IPS-18a (cell line): ENCODE measurements around the gene PHF21A.

Experiments
- H3K27ac ChIP-seq: one replicate; pipeline ENCODE4 v1.5.1; 2013; ENCODE audit warnings: low read length
- H3K27me3 ChIP-seq: one replicate; pipeline ENCODE4 v1.6.1; 2013; ENCODE audit warnings: mild to moderate bottlenecking, low read length; ENCODE audit not compliant: control insufficient read depth, insufficient read depth
- H3K36me3 ChIP-seq: one replicate; pipeline ENCODE4 v1.6.1; 2013; ENCODE audit warnings: low read depth, low read length; ENCODE audit not compliant: control insufficient read depth
- H3K4me1 ChIP-seq: one replicate; pipeline ENCODE4 v1.6.1; 2013; ENCODE audit warnings: low read depth, low read length; ENCODE audit not compliant: control insufficient read depth
- H3K4me3 ChIP-seq: one replicate; pipeline ENCODE4 v1.5.1; 2013; ENCODE audit warnings: low read length
- H3K9ac ChIP-seq: one replicate; pipeline ENCODE4 v1.6.1; 2013; ENCODE audit warnings: mild to moderate bottlenecking, low read length, moderate library complexity
- H3K9me3 ChIP-seq: one replicate; pipeline ENCODE4 v1.6.1; 2013; ENCODE audit warnings: low read depth, low read length; ENCODE audit not compliant: control insufficient read depth

PHF21A gene

DNA sequence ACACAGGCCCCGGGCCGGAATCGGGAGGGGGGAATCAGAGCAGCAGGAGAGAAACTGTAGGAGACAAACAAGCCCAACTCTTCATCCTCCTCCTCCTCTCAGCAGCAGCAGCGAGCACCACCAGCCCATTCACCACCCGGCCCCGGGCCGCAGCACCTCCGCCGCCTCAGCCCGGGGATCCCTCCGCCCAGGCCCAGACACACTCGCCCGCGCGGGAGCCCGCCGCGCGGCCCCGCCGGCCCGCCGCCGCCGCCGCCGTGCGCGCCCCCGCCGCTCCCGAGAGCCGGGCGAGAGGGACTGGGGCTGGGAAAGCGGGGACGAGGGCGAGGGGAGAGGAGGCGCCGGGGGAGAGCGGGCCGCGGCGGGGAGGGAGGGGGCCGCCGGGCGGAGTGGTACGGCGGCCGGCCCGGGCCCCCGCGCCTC, at the start of gene PHF21A:
TSS of gene PHF21A (minus strand) at position 154 of the 423 bp plus-strand sequence. CDS start 37,235 bp downstream, outside the sequence.
- Histone ChIP-seq H3K27ac (peak within 1 kb of the TSS; percentile 80), H3K9me3 (no peaks in the 10 kb centered on the region), H3K27me3 (no peaks in the 10 kb centered on the region), H3K9ac (peak within 1 kb of the TSS; percentile 86), H3K4me3 (peak within 1 kb of the TSS; percentile 83), H3K4me1 (peaks cover 30% of the 10 kb centered on the region), H3K36me3 (no peaks in the 10 kb centered on the region)

DNA sequence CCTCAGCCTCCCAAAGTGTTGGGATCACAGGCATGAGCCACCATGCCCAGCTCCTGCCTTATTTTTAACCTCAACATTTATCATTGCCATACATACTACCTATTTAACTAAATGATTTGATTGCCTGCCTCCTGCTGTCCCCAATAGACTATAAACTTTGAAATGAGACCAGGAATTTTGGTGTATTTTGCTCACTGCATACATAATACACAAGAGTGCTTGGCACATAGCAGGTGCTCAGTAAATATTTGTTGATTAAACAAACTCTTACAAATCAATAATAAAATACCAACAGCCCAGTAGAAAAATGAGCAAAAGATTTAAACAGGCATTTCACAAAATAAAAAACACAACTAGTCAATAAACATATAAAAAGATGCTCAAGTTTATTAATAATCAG, 49.5 kb upstream of the PHF21A start:
- Histone ChIP-seq H3K9ac (no peak overlapping the region), H3K9me3 (no peaks in the 10 kb centered on the region), H3K36me3 (no peaks in the 10 kb centered on the region), H3K27me3 (no peaks in the 10 kb centered on the region), H3K27ac (no peak overlapping the region), H3K4me3 (no peak overlapping the region), H3K4me1 (no peaks in the 10 kb centered on the region)

GRCh38 chr11:46162700-46163099, 41.4 kb upstream of the PHF21A start:
- Histone ChIP-seq H3K36me3 (no peaks in the 10 kb centered on the region), H3K27ac (no peak overlapping the region), H3K9me3 (no peaks in the 10 kb centered on the region), H3K4me3 (no peak overlapping the region), H3K9ac (no peak overlapping the region), H3K27me3 (no peaks in the 10 kb centered on the region), H3K4me1 (no peaks in the 10 kb centered on the region)

DNA sequence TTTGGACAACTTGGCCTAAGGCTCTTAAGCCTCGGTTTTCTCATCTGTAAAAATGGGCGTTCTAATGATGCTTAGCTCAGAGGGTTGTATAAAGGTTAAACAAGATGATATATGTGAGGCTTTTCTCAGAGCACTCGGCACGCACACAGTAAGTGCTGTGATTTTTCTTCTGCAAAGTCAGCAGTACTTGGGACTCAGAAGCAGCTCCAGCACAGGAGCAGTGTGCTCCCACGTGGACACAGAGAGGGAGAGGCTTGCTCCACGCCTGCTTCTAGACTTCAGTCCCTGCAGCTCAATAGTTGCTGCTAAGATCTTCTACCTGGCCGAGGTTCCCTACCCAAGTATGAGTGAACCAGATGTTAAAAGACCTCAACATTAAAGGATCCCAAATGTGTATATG, 39.9 kb upstream of the PHF21A start:
- no peak overlapping the region for H3K27ac ChIP-seq
- no peaks in the 10 kb centered on the region for H3K36me3 ChIP-seq
- H3K9ac ChIP-seq, result no peak overlapping the region
- H3K27me3 ChIP-seq, result no peaks in the 10 kb centered on the region
- H3K4me3 ChIP-seq, result no peak overlapping the region
- no peaks in the 10 kb centered on the region for H3K4me1 ChIP-seq
- no peaks in the 10 kb centered on the region for H3K9me3 ChIP-seq

DNA sequence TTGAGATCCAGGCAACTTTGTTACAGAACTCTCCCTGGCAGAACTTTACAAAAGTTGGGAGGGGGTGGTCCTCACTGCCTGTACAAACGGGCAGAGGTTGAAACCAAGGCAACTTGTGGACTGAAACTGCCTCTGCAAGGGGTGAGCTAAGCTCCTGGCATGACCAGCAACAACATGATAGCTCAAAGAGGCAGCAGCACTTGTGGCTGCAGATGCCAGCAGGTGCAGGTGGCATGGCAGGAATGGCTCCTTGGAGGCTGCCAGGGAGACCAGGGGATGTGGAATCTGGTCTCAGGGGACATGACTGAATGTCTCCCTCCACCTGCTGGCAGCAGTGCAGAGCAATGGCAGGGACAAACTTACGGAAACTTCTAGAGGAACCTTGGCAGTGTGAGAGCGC, 38.8 kb upstream of the PHF21A start:
- H3K27ac ChIP-seq, result no peak overlapping the region
- H3K4me3 ChIP-seq, result no peak overlapping the region
- no peaks in the 10 kb centered on the region for H3K9me3 ChIP-seq
- H3K27me3 ChIP-seq, result no peaks in the 10 kb centered on the region
- H3K9ac ChIP-seq, result no peak overlapping the region
- no peaks in the 10 kb centered on the region for H3K36me3 ChIP-seq
- H3K4me1 ChIP-seq, result no peaks in the 10 kb centered on the region

DNA sequence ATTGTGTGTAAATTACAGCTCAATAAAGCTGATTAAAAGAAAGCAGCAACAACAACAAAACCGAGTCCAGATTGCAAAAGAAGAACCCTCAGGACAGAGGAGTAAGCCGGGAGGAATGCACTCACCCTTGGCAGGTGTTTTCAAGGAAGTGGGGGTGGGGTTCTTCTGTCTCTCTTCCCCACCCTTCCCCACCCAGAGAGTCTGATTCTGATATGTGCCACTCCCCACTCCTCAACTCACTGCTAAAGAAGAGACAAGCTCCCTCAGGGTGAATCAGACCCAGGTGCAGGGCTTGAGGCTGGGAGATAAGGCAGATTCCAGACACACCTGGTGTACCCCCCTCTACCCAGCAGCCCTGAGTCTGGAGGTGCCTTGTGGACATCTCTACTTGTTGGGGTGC, 38.4 kb upstream of the PHF21A start:
- Histone ChIP-seq H3K27ac (no peak overlapping the region), H3K9ac (no peak overlapping the region), H3K4me3 (no peak overlapping the region), H3K36me3 (no peaks in the 10 kb centered on the region), H3K4me1 (no peaks in the 10 kb centered on the region), H3K27me3 (no peaks in the 10 kb centered on the region), H3K9me3 (no peaks in the 10 kb centered on the region)

DNA sequence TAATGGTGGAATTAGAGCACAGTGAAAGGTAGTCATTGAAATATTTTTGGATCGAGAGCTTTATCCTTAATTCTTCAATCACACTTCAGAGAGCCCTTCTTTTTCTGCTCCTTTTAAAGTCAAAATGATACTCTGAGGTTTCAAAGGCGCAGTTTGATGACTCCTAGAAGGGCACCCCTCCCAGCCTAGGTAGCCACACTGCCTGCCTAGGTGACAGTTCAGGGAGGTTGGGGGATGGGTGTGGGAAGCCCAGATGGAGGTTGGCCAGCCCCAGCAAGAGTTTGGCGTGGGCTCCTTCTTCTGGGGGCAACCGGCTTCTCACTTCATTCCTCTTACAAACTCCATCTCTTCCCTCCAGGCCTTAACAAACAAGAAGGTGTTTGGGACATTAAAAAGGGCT, 28.6 kb upstream of the PHF21A start:
- Histone ChIP-seq H3K9me3 (no peaks in the 10 kb centered on the region), H3K27ac (no peak overlapping the region), H3K36me3 (no peaks in the 10 kb centered on the region), H3K9ac (no peak overlapping the region), H3K4me3 (no peak overlapping the region), H3K27me3 (no peaks in the 10 kb centered on the region), H3K4me1 (peaks cover 9% of the 10 kb centered on the region)

- no peaks in the 10 kb centered on the region for H3K27me3 ChIP-seq
- H3K4me3 ChIP-seq, result no peak overlapping the region
- peaks cover 9% of the 10 kb centered on the region for H3K4me1 ChIP-seq
- no peak overlapping the region for H3K9ac ChIP-seq
- H3K9me3 ChIP-seq, result no peaks in the 10 kb centered on the region
- no peak overlapping the region for H3K27ac ChIP-seq
- H3K36me3 ChIP-seq, result no peaks in the 10 kb centered on the region
Observed at GRCh38 chr11:46149342-46149741, 28.1 kb upstream of the PHF21A start.

DNA sequence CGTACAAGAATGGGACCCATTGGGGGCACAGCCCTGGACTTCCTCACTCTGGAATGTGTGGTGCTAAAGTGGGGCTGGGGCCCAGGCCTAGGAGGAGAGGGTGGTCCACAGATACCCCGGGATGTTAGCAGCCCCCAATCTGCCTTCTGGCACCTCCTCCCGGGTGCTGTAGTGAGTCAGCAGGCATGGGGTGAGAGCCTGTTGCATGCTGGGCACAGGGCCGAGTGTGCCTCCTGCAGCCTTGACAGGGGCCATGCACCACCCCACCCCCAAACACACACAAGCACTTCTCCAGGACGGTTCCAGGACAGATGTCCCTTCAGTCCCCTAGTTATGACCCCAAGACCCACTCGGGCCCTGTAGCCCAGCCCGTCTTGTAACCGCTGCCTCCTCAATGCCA, 23.5 kb upstream of the PHF21A start:
- no peak overlapping the region for H3K4me3 ChIP-seq
- H3K36me3 ChIP-seq, result no peaks in the 10 kb centered on the region
- no peak overlapping the region for H3K27ac ChIP-seq
- H3K9ac ChIP-seq, result no peak overlapping the region
- no peaks in the 10 kb centered on the region for H3K9me3 ChIP-seq
- peaks cover 6% of the 10 kb centered on the region for H3K4me1 ChIP-seq
- H3K27me3 ChIP-seq, result no peaks in the 10 kb centered on the region

DNA sequence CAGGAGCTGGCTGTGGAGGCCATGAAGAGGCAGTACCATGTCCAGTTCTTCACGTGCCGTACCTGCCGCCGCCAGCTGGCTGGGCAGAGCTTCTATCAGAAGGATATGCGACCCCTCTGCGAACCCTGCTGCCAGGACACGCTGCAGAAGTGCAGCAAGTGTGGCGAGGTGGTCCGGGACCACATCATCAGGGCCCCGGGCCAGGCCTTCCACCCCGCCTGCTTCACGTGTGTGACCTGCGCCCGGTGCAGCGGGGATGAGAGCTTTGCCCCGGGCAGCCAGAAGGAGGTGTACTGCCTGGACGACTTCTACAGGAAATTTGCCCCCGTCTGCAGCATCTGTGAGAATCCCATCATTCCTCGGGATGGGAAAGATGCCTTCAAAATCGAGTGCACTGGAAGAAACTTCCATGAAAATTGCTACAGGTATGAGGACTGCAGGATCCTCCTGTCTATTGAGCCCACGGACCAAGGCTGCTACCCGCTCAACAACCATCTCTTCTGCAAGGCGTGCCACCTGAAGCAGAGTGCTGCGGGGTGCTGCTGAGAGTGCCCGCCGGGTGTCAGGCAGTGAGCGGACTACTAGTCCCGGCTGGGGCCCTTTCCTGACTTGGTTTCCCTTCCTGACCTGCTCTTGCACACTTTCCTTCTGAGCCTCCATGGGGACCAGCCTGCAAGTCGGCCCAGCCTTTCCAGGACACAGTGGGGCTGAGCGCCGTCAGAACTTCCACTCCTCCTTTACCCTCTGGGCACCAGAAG, 22.0 kb upstream of the PHF21A start:
- Histone ChIP-seq H3K4me3 (no peak overlapping the region), H3K9ac (no peak overlapping the region), H3K36me3 (no peaks in the 10 kb centered on the region), H3K9me3 (no peaks in the 10 kb centered on the region), H3K27ac (no peak overlapping the region), H3K27me3 (no peaks in the 10 kb centered on the region), H3K4me1 (no peaks in the 10 kb centered on the region)

DNA sequence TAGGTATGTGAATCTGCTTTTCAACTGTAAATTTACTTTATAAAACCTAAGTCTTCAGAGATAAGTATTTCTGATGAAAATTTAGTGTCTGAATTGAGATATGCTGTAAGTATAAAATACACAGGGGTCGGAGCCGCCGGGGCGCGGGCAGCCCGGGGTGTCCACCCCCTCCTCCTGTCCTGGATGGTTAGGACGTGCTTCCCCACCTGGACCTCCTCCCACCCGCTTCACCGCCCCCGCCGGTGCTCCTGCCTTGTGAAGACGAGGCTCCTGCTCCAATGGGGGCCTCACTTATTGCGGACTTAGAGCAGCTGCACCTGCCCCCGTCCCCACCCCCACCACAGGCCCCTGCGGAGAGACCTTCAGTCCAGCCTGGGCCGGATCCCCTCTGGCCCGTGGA, 21.3 kb upstream of the PHF21A start:
- Histone ChIP-seq H3K9ac (no peak overlapping the region), H3K36me3 (no peaks in the 10 kb centered on the region), H3K27ac (no peak overlapping the region), H3K27me3 (no peaks in the 10 kb centered on the region), H3K4me3 (no peak overlapping the region), H3K4me1 (no peaks in the 10 kb centered on the region), H3K9me3 (no peaks in the 10 kb centered on the region)

- H3K27ac ChIP-seq, result no peak overlapping the region
- H3K36me3 ChIP-seq, result no peaks in the 10 kb centered on the region
- no peak overlapping the region for H3K9ac ChIP-seq
- no peaks in the 10 kb centered on the region for H3K4me1 ChIP-seq
- H3K9me3 ChIP-seq, result no peaks in the 10 kb centered on the region
- H3K4me3 ChIP-seq, result no peak overlapping the region
- H3K27me3 ChIP-seq, result no peaks in the 10 kb centered on the region
Observed at GRCh38 chr11:46141597-46141996, 20.3 kb upstream of the PHF21A start.
